ENCODE measurements around the gene BAZ2B. TPM values are rescaled to one million over a fixed set of nuclear protein-coding genes. Genes with fewer than 3 reads are reported as not detected.

BAZ2B gene
- total and polyA plus RNA-seq, 9 of the 15 experiments (the other 6 are each of a cell fraction or from before 2014, with no cell fraction given) = 7.5 to 38.6 (median 19.8) TPM

GRCh38 chr2:159285929-159286708 lies 330.2 kb downstream of the BAZ2B start, which contains the start of gene WDSUB1 (continued):
- no peak for TF ChIP-seq ETV1 (tag; conservative IDR thresholded peaks at IDR 0.05; ENCODE audit: low read depth)
- no peak for TF ChIP-seq ZNF354B (CRISPR knock-in tag; IDR thresholded peaks at IDR 0.05)
- no peak for TF ChIP-seq BRCA1 (IDR thresholded peaks at IDR 0.05)
- 0 out of 2 replicates have a peak, but pooled peaks have one; percentile 64 for TF ChIP-seq BRCA1 (CRISPR knock-in tag; IDR thresholded peaks at IDR 0.05)
- no peak for TF ChIP-seq CBX2 (IDR thresholded peaks at IDR 0.05; ENCODE audit: insufficient read depth, low read length, poor library complexity, severe bottlenecking)
- TF ChIP-seq ZNF551 (CRISPR knock-in tag; IDR thresholded peaks at IDR 0.05) = no peak
- TF ChIP-seq MCM5 (IDR thresholded peaks at IDR 0.05; ENCODE audit: low read depth) = no peak
- TF ChIP-seq, protein P1, sequence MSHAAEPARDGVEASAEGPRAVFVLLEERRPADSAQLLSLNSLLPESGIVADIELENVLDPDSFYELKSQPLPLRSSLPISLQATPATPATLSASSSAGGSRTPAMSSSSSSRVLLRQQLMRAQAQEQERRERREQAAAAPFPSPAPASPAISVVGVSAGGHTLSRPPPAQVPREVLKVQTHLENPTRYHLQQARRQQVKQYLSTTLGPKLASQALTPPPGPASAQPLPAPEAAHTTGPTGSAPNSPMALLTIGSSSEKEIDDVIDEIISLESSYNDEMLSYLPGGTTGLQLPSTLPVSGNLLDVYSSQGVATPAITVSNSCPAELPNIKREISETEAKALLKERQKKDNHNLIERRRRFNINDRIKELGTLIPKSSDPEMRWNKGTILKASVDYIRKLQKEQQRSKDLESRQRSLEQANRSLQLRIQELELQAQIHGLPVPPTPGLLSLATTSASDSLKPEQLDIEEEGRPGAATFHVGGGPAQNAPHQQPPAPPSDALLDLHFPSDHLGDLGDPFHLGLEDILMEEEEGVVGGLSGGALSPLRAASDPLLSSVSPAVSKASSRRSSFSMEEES (CRISPR knock-in tag; IDR thresholded peaks at IDR 0.05) = peak; percentile 90
- TF ChIP-seq MXD1 (CRISPR knock-in tag; IDR thresholded peaks at IDR 0.05; ENCODE audit: borderline replicate concordance, poor library complexity, severe bottlenecking) = no peak
- TF ChIP-seq BRD4 (IDR thresholded peaks at IDR 0.05) = no peak
- no peak for TF ChIP-seq ATF4 (CRISPR knock-in tag; IDR thresholded peaks at IDR 0.05)
- TF ChIP-seq RUNX1 (IDR thresholded peaks at IDR 0.05; ENCODE audit: low read depth) = no peak
- no peak for TF ChIP-seq DPF2 (IDR thresholded peaks at IDR 0.05)
- TF ChIP-seq, protein P2, sequence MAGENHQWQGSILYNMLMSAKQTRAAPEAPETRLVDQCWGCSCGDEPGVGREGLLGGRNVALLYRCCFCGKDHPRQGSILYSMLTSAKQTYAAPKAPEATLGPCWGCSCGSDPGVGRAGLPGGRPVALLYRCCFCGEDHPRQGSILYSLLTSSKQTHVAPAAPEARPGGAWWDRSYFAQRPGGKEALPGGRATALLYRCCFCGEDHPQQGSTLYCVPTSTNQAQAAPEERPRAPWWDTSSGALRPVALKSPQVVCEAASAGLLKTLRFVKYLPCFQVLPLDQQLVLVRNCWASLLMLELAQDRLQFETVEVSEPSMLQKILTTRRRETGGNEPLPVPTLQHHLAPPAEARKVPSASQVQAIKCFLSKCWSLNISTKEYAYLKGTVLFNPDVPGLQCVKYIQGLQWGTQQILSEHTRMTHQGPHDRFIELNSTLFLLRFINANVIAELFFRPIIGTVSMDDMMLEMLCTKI (IDR thresholded peaks at IDR 0.05; ENCODE audit: partially characterized antibody) = no peak
- TF ChIP-seq CXXC5 (CRISPR knock-in tag; IDR thresholded peaks at IDR 0.05) = no peak
- TF ChIP-seq CSDE1 (IDR thresholded peaks at IDR 0.05) = no peak
- no peak for TF ChIP-seq HLTF (IDR thresholded peaks at IDR 0.05)
- TF ChIP-seq BHLHE40 (IDR thresholded peaks at IDR 0.05; ENCODE audit: low read length) = peak; percentile 97
- no peak for TF ChIP-seq NFE2 (IDR thresholded peaks at IDR 0.05; ENCODE audit: low read depth)
- TF ChIP-seq JUND (IDR thresholded peaks at IDR 0.05; ENCODE audit: borderline replicate concordance, low read depth, low read length) = peak; percentile 28; the same call in 1 of the 2 replicates
- no peak for TF ChIP-seq JUND (tag; IDR thresholded peaks at IDR 0.05; ENCODE audit: borderline replicate concordance, low read depth, low read length)

Data from K562 (cell line).